Panc1 (cell line): ENCODE results near the gene FZD2. TPM values are rescaled to one million over a fixed set of nuclear protein-coding genes. Genes with fewer than 3 reads are reported as not detected.

ENCODE experiments used
- ATAC-seq: fragments of 200-7000 bp; cut with Tn5 transposase; 2 replicates; pipeline ENCODE4 v1.9.1; 2020; ENCODE audit warnings: mild to moderate bottlenecking, moderate library complexity
- BruUV-seq: library from RNA; stranded (reverse); fragments of 400-500 nt; replicated peaks from 2 replicates; lab custom pipeline; 2021; lab: Mats Ljungman, UMichigan
- CTCF ChIA-PET: fragments of 300-600 bp; sonication (Branson Sonifier 250); formaldehyde crosslinking; loops from one replicate; lab custom pipeline; 2022; ENCODE audit warnings: antibody characterized with exemption; lab: Charles Lee
- POLR2A ChIA-PET: fragments of 300-600 bp; sonication (Branson Sonifier 250); formaldehyde crosslinking; loops from one replicate; lab custom pipeline; 2022; ENCODE audit warnings: antibody characterized with exemption; lab: Charles Lee
- DNase-seq: peaks from one replicate; pipeline ENCODE4 v3.0.0-alpha.2; 2010; ENCODE audit warnings: low read depth, low spot score
- H3K27ac ChIP-seq: 2 replicates; pipeline ENCODE4 v1.5.1; 2011; ENCODE audit warnings: mild to moderate bottlenecking, low read length, inconsistent platforms
- H3K27me3 ChIP-seq: fragments of 200-500 bp; sonication (Bioruptor generic); 2 replicates; pipeline ENCODE4 v1.6.0; 2014; ENCODE audit warnings: low read length, inconsistent platforms; ENCODE audit not compliant: control insufficient read depth, insufficient read depth
- H3K36me3 ChIP-seq: fragments of 200-500 bp; sonication (Bioruptor generic); 2 replicates; pipeline ENCODE4 v1.5.1; 2014; ENCODE audit warnings: inconsistent platforms, mild to moderate bottlenecking, low read length, moderate library complexity; ENCODE audit not compliant: control insufficient read depth, insufficient read depth
- H3K4me1 ChIP-seq: 2 replicates; pipeline ENCODE4 v1.5.1; 2011; ENCODE audit warnings: inconsistent platforms, mild to moderate bottlenecking, low read length, moderate library complexity; ENCODE audit not compliant: control insufficient read depth, insufficient read depth
- H3K4me3 ChIP-seq, 2 experiments: 2 replicates each; pipeline ENCODE4 v1.5.1; 2011 to 2012; ENCODE audit warnings: low read depth in 2 of 2, low read length in 2 of 2, mild to moderate bottlenecking in 2 of 2, inconsistent platforms in 1 of 2, moderate library complexity in 1 of 2
- H3K9me3 ChIP-seq: fragments of 200-500 bp; sonication (Bioruptor generic); 2 replicates; pipeline ENCODE4 v1.5.1; 2014; ENCODE audit warnings: low read depth, mild to moderate bottlenecking, inconsistent platforms, low read length, moderate library complexity; ENCODE audit not compliant: control insufficient read depth, insufficient read depth
- TCF7L2 ChIP-seq: IDR thresholded peaks from 2 replicates; pipeline ENCODE4 v1.6.1; 2011; ENCODE audit warnings: mild to moderate bottlenecking, low read depth, low read length, inconsistent platforms
- in situ Hi-C: cut with HindIII; loops from 2 replicates; pipeline ENCODE4 v1.10.0; 2016; ENCODE audit warnings: low sequenced_read_pairs, low pct_unique_long_range_greater_than_20kb
- intact Hi-C: fragments of 100-400 bp; cut with micrococcal nuclease; formaldehyde crosslinking; loops from one replicate; pipeline ENCODE4 v1.10.0; 2022; ENCODE audit not compliant: unreplicated experiment
- total RNA-seq: library from RNA; stranded (reverse); gene quantifications from one replicate; pipeline ENCODE4 v1.2.1, GENCODE V29; 2021; ENCODE audit not compliant: unreplicated experiment

The FZD2 gene
- total RNA-seq, 1 experiment from 2014 or later = 35.4 TPM

- ChIA-PET POLR2A (no interaction called here), CTCF (interaction anchor here (0.8 kb wide), 1 partner anchor 107 kb away, joined by 8 read pairs; no protein-coding TSS in a partner anchor)
- no peaks in the 10 kb centered on the region for H3K27me3 ChIP-seq
- no peaks in the 10 kb centered on the region for H3K9me3 ChIP-seq
- H3K36me3 ChIP-seq = no peaks in the 10 kb centered on the region
- no peak overlapping the region for H3K4me3 ChIP-seq
- no peak overlapping the region for H3K27ac ChIP-seq
- in situ Hi-C loops = no loop called here
- BruUV-seq = no TSS peak
- intact Hi-C loops = no loop called here
- TF ChIP-seq TCF7L2 = no peak
- no peak for ATAC-seq
- DNase-seq = no peak
- no peaks in the 10 kb centered on the region; the same call in 1 of the 2 replicates for H3K4me1 ChIP-seq
Observed at GRCh38 chr17:44610331-44610730, 53.0 kb downstream of the FZD2 start.

Other genes with a start within 250 kb of the FZD2 start
- 3.6 TPM for gene RUNDC3A, start 248.9 kb upstream of the FZD2 start, total RNA-seq
- 138 TPM for gene SLC25A39, start 232.7 kb upstream of the FZD2 start, total RNA-seq
- gene GRN, start 212.2 kb upstream of the FZD2 start, total RNA-seq = 304 TPM
- 7.6 TPM for gene FAM171A2, start 193.6 kb upstream of the FZD2 start, total RNA-seq
- 2.4 TPM for gene ITGA2B, start 167.8 kb upstream of the FZD2 start, total RNA-seq
- gene GPATCH8, start 54.1 kb upstream of the FZD2 start, total RNA-seq = 30.8 TPM
- 0.82 TPM for gene MEIOC, start 99.0 kb downstream of the FZD2 start, total RNA-seq
- 16.0 TPM for gene CCDC43, start 132.3 kb downstream of the FZD2 start, total RNA-seq
- 24.0 TPM for gene DBF4B, start 151.2 kb downstream of the FZD2 start, total RNA-seq
- 3.5 TPM for gene ADAM11, start 201.5 kb downstream of the FZD2 start, total RNA-seq